Endothelial cell of umbilical vein (primary cell): Measurements from ENCODE around the gene MEF2A. TPM values are rescaled to one million over a fixed set of nuclear protein-coding genes. Genes with fewer than 3 reads are reported as not detected.

Source experiments
- BruUV-seq: library from RNA; stranded (reverse); fragments of 400-500 nt; replicated peaks from 2 replicates; lab custom pipeline; 2021; lab: Mats Ljungman, UMichigan
- CTCF ChIA-PET: fragments of 300-600, 350-600 bp; sonication (Branson Sonifier 250); formaldehyde crosslinking; loops from one replicate; lab custom pipeline; 2021; ENCODE audit warnings: antibody characterized with exemption, inconsistent platforms; lab: Charles Lee
- POLR2A ChIA-PET: fragments of 300-600, 350-600 bp; sonication (Branson Sonifier 250); formaldehyde crosslinking; loops from one replicate; lab custom pipeline; 2021; ENCODE audit warnings: antibody characterized with exemption, inconsistent platforms; lab: Charles Lee
- DNase-seq: peaks from one replicate; pipeline ENCODE4 v3.0.0-alpha.2; 2011; ENCODE audit warnings: low read depth, low spot score
- FAIRE-seq: peaks from 2 replicates; lab custom pipeline; 2011; peaks lifted over from hg19 to GRCh38; lab: Jason Lieb, UNC
- H2AFZ ChIP-seq: 2 replicates; pipeline ENCODE4 v1.6.0; 2012; ENCODE audit warnings: low read depth, low read length, control low read depth, inconsistent platforms
- H3K27ac ChIP-seq: 2 replicates; pipeline ENCODE4 v1.5.1; 2011; ENCODE audit warnings: low read depth, mild to moderate bottlenecking, control low read depth, low read length, moderate library complexity; ENCODE audit not compliant: insufficient read depth
- H3K27me3 ChIP-seq, 2 experiments: 2 replicates each; pipeline versions ENCODE4 v1.6.0 to v1.6.1; 2011; ENCODE audit warnings: low read length in 2 of 2, mixed read lengths in 1 of 2; ENCODE audit not compliant: control insufficient read depth in 2 of 2, insufficient read depth in 2 of 2
- H3K36me3 ChIP-seq, 2 experiments: 2 replicates in 1 of 2; 3 replicates in 1 of 2; pipeline ENCODE4 v1.5.1; 2011; ENCODE audit warnings: low read length in 2 of 2, mild to moderate bottlenecking in 1 of 2, moderate library complexity in 1 of 2; ENCODE audit not compliant: control insufficient read depth in 2 of 2, insufficient read depth in 2 of 2; ENCODE audit errors: extremely low read depth in 1 of 2
- H3K4me1 ChIP-seq: 3 replicates; pipeline ENCODE4 v1.5.1; 2011; ENCODE audit warnings: mild to moderate bottlenecking, low read length; ENCODE audit not compliant: control insufficient read depth, insufficient read depth; ENCODE audit errors: extremely low read depth
- H3K4me2 ChIP-seq: 2 replicates; pipeline ENCODE4 v1.6.1; 2011; ENCODE audit warnings: low read length, control low read depth, mixed read lengths; ENCODE audit not compliant: insufficient read depth
- H3K4me3 ChIP-seq, 3 experiments: fragments of 200-600 bp in 1 of 3; sonication (generic), shearing (Covaris generic) in 1 of 3; replicated peaks in 1 of 3; 2 replicates each; pipeline ENCODE4 v1.5.1; 2011 to 2016; ENCODE audit warnings: control low read depth in 3 of 3, low read length in 3 of 3, mild to moderate bottlenecking in 2 of 3, inconsistent platforms in 1 of 3, low read depth in 1 of 3, moderate library complexity in 1 of 3; ENCODE audit not compliant: insufficient read depth in 1 of 3
- H3K79me2 ChIP-seq: 2 replicates; pipeline ENCODE4 v1.6.0; 2012; ENCODE audit warnings: low read length, inconsistent platforms; ENCODE audit not compliant: control insufficient read depth, insufficient read depth
- H3K9ac ChIP-seq: replicated peaks from 2 replicates; pipeline ENCODE3; 2011; ENCODE audit warnings: low read length, control low read depth; ENCODE audit not compliant: insufficient read depth; ENCODE audit errors: extremely low read depth
- H3K9me1 ChIP-seq: replicated peaks from 3 replicates; pipeline ENCODE4 v1.6.0; 2011; ENCODE audit warnings: mild to moderate bottlenecking, low read length; ENCODE audit not compliant: control insufficient read depth, insufficient read depth; ENCODE audit errors: extremely low read depth
- H3K9me3 ChIP-seq: replicated peaks from 2 replicates; pipeline ENCODE4 v1.5.1; 2012; ENCODE audit warnings: low read length, inconsistent platforms; ENCODE audit not compliant: control insufficient read depth, insufficient read depth
- H4K20me1 ChIP-seq: replicated peaks from 2 replicates; pipeline ENCODE3; 2011; ENCODE audit warnings: mild to moderate bottlenecking, low read length; ENCODE audit not compliant: control insufficient read depth, insufficient read depth; ENCODE audit errors: extremely low read depth
- CTCF ChIP-seq, 2 donors: IDR thresholded peaks; 1 replicate in 1 of 2; 2 replicates in 1 of 2; pipeline ENCODE4 v1.5.1; 2011; ENCODE audit warnings: low read length in 2 of 2, mild to moderate bottlenecking in 2 of 2, moderate library complexity in 2 of 2, control low read depth in 1 of 2, inconsistent platforms in 1 of 2, low read depth in 1 of 2; ENCODE audit not compliant: insufficient read depth in 1 of 2; ENCODE audit errors: extremely low read depth in 1 of 2
- GATA2 ChIP-seq: IDR thresholded peaks from 2 replicates; pipeline ENCODE4 v1.7.0; 2011; ENCODE audit warnings: low read depth, mild to moderate bottlenecking, moderate library complexity, mixed read lengths, low read length; ENCODE audit not compliant: insufficient read length, insufficient read depth
- MAX ChIP-seq: IDR thresholded peaks from 2 replicates; pipeline ENCODE4 v1.6.1; 2011; ENCODE audit not compliant: insufficient read depth, insufficient read length
- POLR2A ChIP-seq: IDR thresholded peaks from 2 replicates; pipeline ENCODE4 v1.6.1; 2012; ENCODE audit warnings: low read depth, mild to moderate bottlenecking, control low read depth, low read length
- POLR2AphosphoS5 ChIP-seq: IDR thresholded peaks from 2 replicates; pipeline ENCODE4 v1.6.1; 2012; ENCODE audit warnings: low read depth, mild to moderate bottlenecking, control low read depth, low read length, moderate library complexity; ENCODE audit not compliant: insufficient read depth
- dilution Hi-C: fragments of 300-500 bp; cut with MboI; formaldehyde crosslinking; loops from one replicate; pipeline ENCODE4 v1.15.0; 2019; ENCODE audit warnings: low sequenced_read_pairs; ENCODE audit not compliant: extremely low pct_ligation_motif_present
- intact Hi-C: fragments of 100-400 bp; cut with micrococcal nuclease; formaldehyde crosslinking; loops from one replicate; pipeline ENCODE4 v1.10.0; 2022
- polyA plus RNA-seq, 4 experiments: library from polyadenylated mRNA; depleted of rRNA in 3 of 4; stranded (reverse) in 3 of 4; unstranded in 1 of 4; fragments of >200 nt; gene quantifications; 2 replicates each; pipeline versions ENCODE4 v1.2.1 to v1.2.3, GENCODE V29; 2011 to 2012; ENCODE audit warnings: missing spikeins in 1 of 4
- total RNA-seq: library from RNA; stranded (reverse); gene quantifications from 2 replicates; pipeline ENCODE4 v1.2.3, GENCODE V29; 2021

Gene MEF2A
- total and polyA plus RNA-seq, 2 donors (not counting 3 experiments of a cell fraction or from before 2014, with no cell fraction given): 38.0 to 45.3 TPM

- H3K27me3 ChIP-seq: no peaks in the 10 kb centered on the region
- DNase-seq (no peak), FAIRE-seq (no peak)
- no peak overlapping the region for H3K27ac ChIP-seq
- no peak overlapping the region for H3K9ac ChIP-seq
- CTCF ChIA-PET: interaction anchor here (1.2 to 1.6 kb wide), 3 partner anchors 16 to 159 kb away, joined by 3 to 6 read pairs (median 3); no protein-coding TSS in a partner anchor
- dilution Hi-C loops: no loop called here
- intact Hi-C loops: no loop called here
- H3K4me3 ChIP-seq: no peak overlapping the region
- TF ChIP-seq POLR2AphosphoS5: no peak
- TF ChIP-seq CTCF (IDR thresholded peaks at IDR 0.05; ENCODE audit: extremely low read depth in 1 of 2, insufficient read depth in 1 of 2, low read depth in 1 of 2, low read length in 2 of 2): no peak
- no peak for TF ChIP-seq GATA2
- TF ChIP-seq POLR2A: no peak
- no peak for TF ChIP-seq MAX
- no peaks in the 10 kb centered on the region for H3K9me3 ChIP-seq
- no peaks in the 10 kb centered on the region for H3K9me1 ChIP-seq
- no peak overlapping the region for H2AFZ ChIP-seq
- POLR2A ChIA-PET: no interaction called here
- H3K4me2 ChIP-seq: no peak overlapping the region
- H4K20me1 ChIP-seq: no peaks in the 10 kb centered on the region
- H3K4me1 ChIP-seq: no peaks in the 10 kb centered on the region
- no peaks in the 10 kb centered on the region for H3K36me3 ChIP-seq
- H3K79me2 ChIP-seq: no peaks in the 10 kb centered on the region
- BruUV-seq: no TSS peak
Measured at GRCh38 chr15:99545605-99546004, 20.2 kb upstream of the MEF2A start.
